HG03469 (cell line): ENCODE results near the gene HHIP.
"Not testable (repeated sequence)": the region's sequence is repeated elsewhere in the genome, so short reads cannot be mapped to it uniquely, and the experiment has no call there.

Experiments
- ATAC-seq: cut with Tn5 transposase; IDR thresholded peaks from one replicate; pipeline ENCODE4 v1.9.1; 2021; ENCODE audit warnings: mild to moderate bottlenecking, moderate library complexity, moderate number of reproducible peaks; ENCODE audit not compliant: unreplicated experiment

The HHIP gene

GRCh38 chr4:144740316-144740715, 94.4 kb downstream of the HHIP start:
- no peak for ATAC-seq

- ATAC-seq = no peak
Observed at GRCh38 chr4:144748814-144749555, 103.0 kb downstream of the HHIP start.

GRCh38 chr4:144750348-144750747, 104.4 kb downstream of the HHIP start:
- no peak for ATAC-seq

GRCh38 chr4:144754562-144755410, 108.8 kb downstream of the HHIP start:
- ATAC-seq = no peak

- ATAC-seq = no peak
Observed at GRCh38 chr4:144757969-144758368, 112.0 kb downstream of the HHIP start.

- ATAC-seq = not testable (repeated sequence)
Observed at GRCh38 chr4:144768809-144769208, 122.9 kb downstream of the HHIP start.

- ATAC-seq = no peak
Observed at GRCh38 chr4:144778364-144778763, 132.4 kb downstream of the HHIP start.

- no peak for ATAC-seq
Observed at GRCh38 chr4:144782345-144782744, 136.4 kb downstream of the HHIP start.

GRCh38 chr4:144785961-144786360, 140.0 kb downstream of the HHIP start:
- no peak for ATAC-seq

- ATAC-seq = peak; percentile 48
Observed at GRCh38 chr4:144787365-144788258, 141.7 kb downstream of the HHIP start.

- ATAC-seq = no peak
Observed at GRCh38 chr4:144788469-144788868, 142.5 kb downstream of the HHIP start.

- not testable (repeated sequence) for ATAC-seq
Observed at GRCh38 chr4:144791933-144792332, 146.0 kb downstream of the HHIP start.
